AG08395 (cell line): ENCODE data around the gene RAB24.
"Not testable (repeated sequence)": the region's sequence is repeated elsewhere in the genome, so short reads cannot be mapped to it uniquely, and the experiment has no call there.

ENCODE experiments used
- DNase-seq: peaks from one replicate; pipeline ENCODE4 v3.0.0; 2012; ENCODE audit warnings: mixed read lengths, low spot score

The RAB24 gene

GRCh38 chr5:177293819-177294581 lies 9.5 kb downstream of the RAB24 start:
- DNase-seq: no peak

GRCh38 chr5:177291735-177292134 lies 11.8 kb downstream of the RAB24 start:
- DNase-seq: no peak

GRCh38 chr5:177290816-177291596 lies 12.5 kb downstream of the RAB24 start:
- DNase-seq: no peak

DNA sequence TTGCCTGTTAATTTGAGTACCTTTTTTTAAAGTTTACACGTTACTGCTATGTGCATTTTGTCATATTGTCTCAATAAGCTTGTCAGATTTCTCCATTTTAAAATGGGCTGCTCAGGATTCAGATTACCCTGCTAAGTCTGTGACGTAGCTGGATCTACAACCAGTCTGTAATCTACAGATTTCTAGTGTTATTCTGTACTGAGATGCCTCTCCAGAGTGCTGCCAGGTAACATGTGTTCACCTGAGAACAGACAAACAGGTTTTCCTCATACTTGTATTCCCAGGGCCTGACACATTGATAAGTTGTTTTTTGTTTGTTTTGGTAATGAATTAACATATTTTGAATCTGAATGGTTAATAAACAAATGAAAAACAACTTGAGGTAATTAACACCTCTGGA lies 15.3 kb downstream of the RAB24 start:
- no peak for DNase-seq

GRCh38 chr5:177276886-177277285 lies 26.6 kb downstream of the RAB24 start:
- DNase-seq: no peak

GRCh38 chr5:177275883-177276282 lies 27.6 kb downstream of the RAB24 start:
- DNase-seq: no peak

GRCh38 chr5:177271113-177271512 lies 32.4 kb downstream of the RAB24 start:
- DNase-seq: no peak

DNA sequence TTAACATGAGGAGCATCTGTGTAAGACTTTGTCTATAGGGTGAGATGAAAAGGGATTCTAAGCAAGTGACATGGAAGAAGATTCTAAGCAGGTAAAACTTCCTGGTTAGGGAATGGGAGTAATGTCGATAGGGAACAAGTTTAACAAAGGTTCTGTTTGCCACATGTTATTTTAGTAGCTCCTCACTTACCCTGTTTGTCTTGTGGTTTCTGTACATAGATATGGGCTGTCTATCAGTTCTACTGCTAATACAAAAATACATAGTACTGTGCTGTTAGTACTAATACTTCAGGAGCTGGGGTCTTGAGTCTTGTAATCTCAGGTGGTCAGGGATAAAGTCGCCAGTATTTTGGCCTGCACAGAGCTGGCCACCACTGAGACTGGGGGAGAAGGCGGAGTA lies 32.9 kb downstream of the RAB24 start:
- DNase-seq: no peak

- DNase-seq: no peak
Observed at GRCh38 chr5:177269976-177270375, 33.5 kb downstream of the RAB24 start.

GRCh38 chr5:177269232-177269895 lies 34.2 kb downstream of the RAB24 start:
- DNase-seq: no peak

GRCh38 chr5:177265395-177265794 lies 38.1 kb downstream of the RAB24 start:
- no peak for DNase-seq

GRCh38 chr5:177264178-177264577 lies 39.3 kb downstream of the RAB24 start:
- DNase-seq: no peak

DNA sequence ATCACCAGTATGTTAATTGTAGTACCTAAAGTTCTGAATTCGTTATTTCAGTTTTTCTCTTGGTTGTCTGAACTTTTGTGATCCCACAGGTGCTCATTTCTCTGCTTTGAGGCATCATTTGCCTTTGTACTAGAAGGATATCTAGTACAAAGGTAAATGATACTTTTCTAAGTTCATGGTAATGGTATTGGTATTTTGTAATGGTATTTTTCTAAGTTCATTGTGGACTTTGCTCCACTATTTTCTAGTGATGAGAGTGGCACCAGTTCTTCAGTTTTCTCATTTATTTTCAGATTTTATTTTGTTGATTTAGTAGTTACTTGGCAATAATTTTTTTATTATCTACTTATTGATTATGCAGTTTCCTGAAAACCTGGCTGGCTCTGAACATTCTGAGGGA lies 42.0 kb downstream of the RAB24 start:
- no peak for DNase-seq

- DNase-seq: no peak
Observed at GRCh38 chr5:177260961-177261360, 42.6 kb downstream of the RAB24 start.

DNA sequence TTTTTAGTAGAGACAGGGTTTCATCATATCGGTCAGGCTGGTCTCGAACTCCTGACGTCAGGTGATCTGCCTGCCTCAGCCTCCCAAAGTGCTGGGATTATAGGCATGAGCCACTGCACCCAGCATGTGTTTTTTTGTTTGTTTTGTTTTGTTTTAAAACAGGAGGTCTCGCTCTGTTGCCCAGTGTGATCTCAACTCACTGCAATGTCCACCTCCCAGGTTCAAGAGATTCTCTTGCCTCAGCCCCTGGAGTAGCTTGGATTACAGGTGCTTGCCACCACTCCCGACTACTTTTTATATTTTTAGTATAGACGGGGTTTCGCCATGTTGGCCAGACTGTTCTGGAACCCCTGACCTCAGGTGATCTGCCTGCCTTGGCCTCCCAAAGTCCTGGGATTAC lies 44.8 kb downstream of the RAB24 start:
- DNase-seq: not testable (repeated sequence)

DNA sequence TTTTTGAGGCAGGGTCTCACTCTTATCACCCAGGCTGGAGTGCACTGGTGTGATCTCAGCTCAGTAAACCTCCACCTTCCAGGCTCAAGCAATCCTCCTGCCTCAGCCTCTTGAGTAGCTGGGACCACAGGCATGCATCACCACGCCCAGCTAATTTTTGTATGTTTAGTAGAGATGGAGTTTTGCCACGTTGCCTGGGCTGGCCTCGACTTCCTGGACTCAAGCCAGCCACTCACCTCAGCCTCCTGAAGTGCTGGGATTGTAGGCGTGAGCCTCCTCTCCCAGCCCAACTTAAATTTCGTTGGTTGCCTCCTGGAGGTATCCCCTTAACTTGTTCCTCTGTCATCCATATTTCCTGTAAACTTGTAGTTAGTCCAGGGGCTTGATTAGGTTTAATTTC lies 47.2 kb downstream of the RAB24 start:
- DNase-seq: no peak

DNA sequence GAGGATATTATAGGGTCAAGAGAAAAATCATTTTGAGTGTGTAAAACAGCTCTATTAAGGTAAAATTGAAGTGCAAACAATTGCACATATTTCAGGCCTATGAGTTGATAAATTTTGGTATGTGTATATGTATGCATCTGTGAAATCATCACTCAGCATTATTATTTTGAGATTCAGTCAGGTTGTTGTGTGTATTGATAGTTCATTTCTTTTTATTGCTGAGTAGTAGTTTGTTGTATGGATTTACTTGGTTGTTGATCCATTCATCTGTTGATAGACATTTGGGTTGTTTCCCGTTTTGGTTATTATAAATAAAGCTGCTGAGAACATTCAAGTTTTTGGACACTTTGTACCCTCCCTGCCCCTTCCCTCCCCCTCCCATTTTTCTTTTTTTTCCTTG lies 50.3 kb downstream of the RAB24 start:
- no peak for DNase-seq
